Measurements from ENCODE around the gene KANSL1.
"Not testable (repeated sequence)": the region's sequence is repeated elsewhere in the genome, so short reads cannot be mapped to it uniquely, and the experiment has no call there.

Gene KANSL1

DNA sequence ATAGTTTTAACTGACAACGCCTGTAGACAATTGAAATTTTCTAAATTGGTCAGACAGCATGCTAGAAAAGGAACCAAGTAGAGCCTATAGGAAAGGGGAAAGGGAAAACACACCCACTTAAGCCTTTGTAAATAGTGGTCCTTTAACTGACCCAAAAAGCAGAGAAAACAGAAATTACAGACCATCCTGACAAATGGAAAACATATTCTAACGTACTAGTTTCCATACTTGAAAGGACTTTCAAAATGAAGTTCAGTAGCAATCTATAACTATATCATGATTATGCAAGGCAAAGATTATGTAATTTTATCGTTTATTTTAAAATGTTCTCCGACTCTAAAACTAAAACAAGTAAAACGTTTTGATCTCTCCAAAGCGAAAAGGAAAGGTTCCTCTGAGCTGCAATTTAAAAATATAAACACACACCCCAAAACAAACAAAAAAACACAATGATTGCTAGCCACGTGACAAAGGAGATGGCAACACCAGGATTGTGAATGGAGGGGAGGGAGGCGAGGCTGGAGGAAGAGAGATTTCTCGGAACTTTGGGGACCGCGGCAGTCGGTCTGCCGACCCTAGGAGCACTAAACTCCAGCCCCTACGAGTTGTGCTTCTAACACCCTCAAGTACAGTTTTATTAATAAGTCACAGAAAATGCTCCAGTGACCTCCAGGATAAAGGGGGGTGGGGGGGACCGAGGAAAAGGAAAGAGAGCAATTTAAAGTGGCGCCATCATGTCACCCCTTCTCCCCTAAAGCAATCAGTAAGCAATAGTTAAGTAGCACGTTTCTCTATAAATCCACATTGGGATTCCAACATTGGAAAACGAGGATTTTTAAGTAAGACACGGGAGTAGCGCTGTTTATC, 1.7 kb downstream of the KANSL1 start:
- peak; percentile 67 for DNase-seq

DNA sequence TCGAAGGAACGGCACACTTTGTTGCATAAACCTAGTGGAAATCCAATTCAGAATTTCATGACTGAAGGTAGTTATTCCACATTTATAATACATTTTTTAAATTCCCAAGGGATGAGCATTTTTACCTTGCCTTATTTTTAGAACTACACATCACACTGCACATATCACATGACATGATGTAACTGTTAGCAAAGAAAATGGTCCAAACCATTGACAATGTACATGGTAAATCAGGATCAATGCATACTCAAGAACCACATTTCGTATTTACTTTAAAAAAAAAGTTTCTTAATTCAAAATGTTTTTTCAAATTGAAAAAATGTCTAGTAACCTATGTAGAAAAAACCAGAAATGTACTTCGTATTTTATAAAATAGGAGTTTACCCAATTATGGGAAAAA, 2.5 kb downstream of the KANSL1 start:
- DNase-seq: no peak

DNA sequence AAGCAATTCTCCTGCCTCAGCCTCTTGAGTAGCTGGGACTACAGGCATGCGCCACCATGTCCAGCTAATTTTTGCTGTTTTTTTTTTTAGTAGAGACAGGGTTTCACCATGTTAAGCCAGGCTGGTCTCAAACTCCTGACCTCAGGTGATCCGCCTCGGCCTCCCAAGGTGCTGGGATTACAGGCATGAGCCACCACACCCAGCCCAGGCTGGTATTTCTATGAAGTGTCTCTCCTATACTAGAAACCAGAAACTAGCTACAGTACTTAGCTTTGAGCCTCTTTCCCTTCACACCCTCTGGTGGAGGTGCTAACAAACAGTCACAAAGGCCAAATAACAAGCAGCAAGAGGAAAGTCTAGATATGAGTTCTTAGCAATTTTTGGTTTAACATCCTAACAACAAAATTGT, 6.4 kb downstream of the KANSL1 start:
- not testable (repeated sequence) for DNase-seq

- no peak for DNase-seq
Observed at GRCh38 chr17:46184696-46185095, 8.5 kb downstream of the KANSL1 start.

GRCh38 chr17:46183383-46183782, 9.8 kb downstream of the KANSL1 start:
- not testable (repeated sequence) for DNase-seq

DNA sequence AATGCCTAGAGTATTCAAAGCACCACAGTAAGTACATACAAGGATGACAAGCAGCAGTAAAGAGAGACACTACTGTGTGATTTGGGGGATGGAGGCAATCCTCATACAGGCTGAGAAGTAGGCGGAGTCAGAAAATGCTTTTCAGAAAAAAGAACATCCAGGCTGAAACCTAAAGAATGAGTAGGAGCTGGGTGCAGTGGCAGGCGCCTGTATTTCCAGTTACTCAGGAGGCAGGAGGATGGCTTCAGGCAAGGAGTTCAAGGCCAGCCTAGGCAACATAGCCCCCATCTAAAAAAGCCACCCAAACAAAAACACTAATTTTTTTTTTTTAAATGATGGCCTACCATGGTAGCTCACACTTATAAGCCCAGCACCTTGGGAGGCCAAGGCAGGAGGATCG, 10.3 kb downstream of the KANSL1 start:
- no peak for DNase-seq

GRCh38 chr17:46181940-46182339, 11.3 kb downstream of the KANSL1 start:
- DNase-seq: no peak

GRCh38 chr17:46181316-46181715, 11.9 kb downstream of the KANSL1 start:
- DNase-seq: not testable (repeated sequence)

DNA sequence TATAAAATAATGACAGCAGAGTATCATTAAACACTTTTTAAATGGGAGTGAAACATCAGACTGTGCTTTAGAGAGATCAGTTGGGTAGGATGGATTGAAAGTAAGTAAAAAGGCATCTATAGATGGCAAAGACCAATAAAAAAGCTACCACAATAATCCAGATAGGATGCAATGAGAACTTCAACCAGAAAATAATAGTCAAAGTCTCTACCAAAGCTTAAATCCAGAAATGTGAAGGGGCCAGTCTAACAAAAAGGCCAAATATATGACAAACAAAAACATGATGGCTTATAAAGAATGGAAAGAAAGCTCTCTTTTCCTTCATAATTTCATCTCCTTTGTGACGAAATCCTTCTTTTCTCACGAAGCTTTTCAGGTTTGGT, 12.3 kb downstream of the KANSL1 start:
- no peak for DNase-seq

- not testable (repeated sequence) for DNase-seq
Observed at GRCh38 chr17:46180185-46180891, 12.9 kb downstream of the KANSL1 start.

- DNase-seq: no peak
Observed at GRCh38 chr17:46179375-46179999, 13.7 kb downstream of the KANSL1 start.

DNA sequence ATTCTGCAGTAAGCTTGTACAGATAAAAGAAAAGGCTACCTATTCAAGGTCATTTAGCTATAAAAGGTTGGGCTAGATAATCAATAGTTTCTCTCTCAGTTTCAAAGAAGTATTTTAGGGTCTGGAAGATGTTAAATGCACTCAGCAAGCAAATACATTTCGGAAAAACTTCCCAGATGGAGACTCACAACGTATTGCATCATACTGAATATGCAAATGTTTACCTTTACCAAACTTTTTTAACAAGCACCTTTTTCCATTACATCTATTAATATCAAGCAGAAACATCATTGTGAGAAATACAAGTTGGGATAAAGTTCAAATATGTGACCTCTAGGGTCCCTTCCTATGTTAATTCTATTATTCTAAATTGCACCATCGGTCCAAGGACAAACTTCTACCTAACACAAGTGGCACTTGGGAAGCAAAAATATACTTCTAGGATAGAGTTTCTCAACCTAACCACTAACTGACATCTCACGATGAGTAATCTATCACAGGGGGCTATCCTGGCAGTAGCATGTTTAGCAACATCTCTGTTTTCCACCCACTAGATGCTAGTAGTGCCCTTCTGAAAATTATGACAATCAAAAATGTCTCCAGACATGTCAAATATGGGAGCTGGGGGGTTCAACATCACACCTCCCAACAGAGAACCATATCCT, 14.5 kb downstream of the KANSL1 start:
- DNase-seq: no peak

- no peak for DNase-seq
Observed at GRCh38 chr17:46176975-46177374, 16.3 kb downstream of the KANSL1 start.

- no peak for DNase-seq
Observed at GRCh38 chr17:46175891-46176290, 17.3 kb downstream of the KANSL1 start.

GRCh38 chr17:46173153-46173552, 20.1 kb downstream of the KANSL1 start:
- no peak for DNase-seq

- no peak for DNase-seq
Observed at GRCh38 chr17:46171939-46172338, 21.3 kb downstream of the KANSL1 start.

DNA sequence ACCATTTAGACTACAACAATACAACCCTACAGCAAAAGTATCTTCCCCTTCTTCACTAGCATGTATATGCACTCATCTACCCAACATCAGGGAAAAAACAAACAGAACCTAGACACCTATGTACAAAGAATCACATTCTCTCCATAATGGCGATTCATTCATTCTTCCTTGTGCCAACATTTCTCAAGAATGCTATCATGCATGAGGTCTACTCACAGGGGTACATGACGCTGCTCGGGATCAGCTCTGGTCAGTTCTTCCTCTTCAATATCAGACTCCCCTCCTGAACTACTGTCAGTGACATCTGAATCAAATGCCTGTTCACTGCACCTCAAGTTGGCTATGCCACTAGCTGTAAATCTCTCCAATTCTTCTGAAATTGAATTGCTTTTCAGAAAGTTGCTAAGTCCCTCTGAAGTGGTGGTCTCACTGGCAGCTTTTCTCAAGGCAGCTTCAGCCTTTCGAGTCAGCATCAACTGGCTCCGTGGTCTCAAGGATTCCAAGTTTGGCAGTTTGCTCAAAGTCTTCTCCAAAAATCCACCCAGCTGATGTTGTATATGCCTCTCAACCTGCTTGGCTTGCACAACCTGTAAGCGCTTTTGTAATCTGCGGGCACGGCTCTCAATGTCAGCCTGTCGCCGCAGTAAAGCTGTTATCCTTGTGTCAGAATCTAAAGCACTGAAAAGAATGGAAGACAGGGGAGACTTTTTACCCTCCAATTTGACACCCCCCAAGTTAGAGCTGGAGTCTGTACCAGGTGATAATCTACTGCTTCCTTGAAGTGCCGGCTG, 22.4 kb downstream of the KANSL1 start:
- DNase-seq: no peak

GRCh38 chr17:46169913-46170638, 23.2 kb downstream of the KANSL1 start:
- no peak for DNase-seq

DNA sequence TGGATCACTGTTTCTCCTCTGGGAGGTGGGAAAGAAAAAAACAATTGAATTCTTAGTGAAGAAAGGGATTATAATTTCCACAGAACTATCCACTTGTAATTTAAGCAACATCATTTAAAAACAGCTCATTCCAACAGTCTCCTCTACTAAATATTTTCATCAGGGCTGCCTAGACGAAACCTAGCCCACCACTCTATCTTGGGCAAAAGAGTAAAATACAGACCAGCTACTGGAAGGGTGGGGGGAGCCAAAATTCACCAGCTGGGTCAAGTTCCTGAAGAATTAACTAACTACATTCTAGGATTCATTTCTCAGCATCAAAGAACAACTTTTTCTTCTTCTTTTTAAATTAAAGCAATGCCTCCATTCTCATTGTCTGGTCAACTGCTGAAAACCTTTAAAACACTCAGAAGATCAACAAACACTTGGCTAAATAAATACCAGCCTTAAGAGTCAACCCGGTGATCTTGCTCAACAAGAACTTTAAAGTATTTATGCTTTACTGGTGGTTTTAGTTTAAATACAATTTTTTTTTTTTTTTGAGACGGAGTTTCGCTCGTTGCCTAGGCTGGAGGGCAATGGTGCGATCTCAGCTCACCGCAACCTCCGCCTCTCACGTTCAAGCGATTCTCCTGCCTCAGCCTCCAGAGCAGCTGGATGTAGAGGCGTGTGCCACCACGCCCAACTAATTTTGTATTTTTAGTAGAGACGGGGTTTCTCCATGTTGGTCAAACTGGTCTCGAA, 25.2 kb downstream of the KANSL1 start:
- no peak for DNase-seq

DNA sequence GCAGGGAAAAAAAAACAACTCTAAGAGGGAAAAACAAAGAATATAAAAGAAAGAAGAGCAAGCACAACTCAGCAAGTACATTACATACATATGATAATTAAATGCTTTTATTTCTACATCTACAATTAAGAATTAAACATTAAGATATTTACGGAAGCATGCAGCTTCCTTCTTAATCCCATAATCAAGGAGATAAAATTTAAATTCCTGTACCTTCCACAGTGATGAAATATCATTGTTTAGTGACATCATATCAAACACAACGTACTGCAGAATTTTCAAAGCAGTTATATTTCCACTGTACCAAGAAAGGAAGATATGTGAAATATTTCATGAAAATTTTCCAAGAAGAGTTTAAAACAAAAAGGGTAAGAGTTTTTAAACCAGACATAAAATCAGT, 26.0 kb downstream of the KANSL1 start:
- no peak for DNase-seq

DNA sequence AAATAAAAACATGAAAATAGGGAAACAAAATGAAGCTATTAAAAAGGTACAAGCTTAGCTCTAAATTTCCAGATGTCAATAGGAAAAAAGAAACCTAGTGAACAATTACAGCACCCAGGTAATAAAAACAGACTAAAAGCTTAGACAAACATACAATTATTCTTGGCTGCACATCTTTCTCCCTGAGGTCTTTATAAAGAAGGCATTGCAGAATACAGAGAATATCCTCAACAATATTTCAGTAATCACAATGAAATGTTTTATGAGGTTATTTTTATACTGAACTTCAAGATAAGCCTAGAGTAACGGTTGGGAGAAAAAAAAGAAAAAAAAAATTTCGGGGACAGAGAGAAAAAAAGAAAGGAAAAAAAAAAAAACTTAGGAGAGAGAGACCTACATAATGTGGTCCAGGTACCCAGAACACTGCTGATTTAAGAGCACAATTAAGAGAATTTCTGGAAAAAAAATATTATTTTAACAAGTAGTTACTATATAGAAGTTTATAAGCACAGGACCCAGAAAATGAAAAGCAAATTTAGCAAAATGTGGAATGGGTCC, 26.5 kb downstream of the KANSL1 start:
- DNase-seq: no peak
